BLaER1 treated with 17β-estradiol and CSF1 and Interleukin-3, amounts not matched to agents 10 nM and 100 nM (cell line): ENCODE data around the gene SSTR1.

Experiments used
- H3K27ac ChIP-seq, 11 experiments: shearing (Covaris generic); formaldehyde crosslinking; 2 replicates each; pipeline ENCODE4 v1.8.1; 2022
- H3K27me3 ChIP-seq, 11 experiments: shearing (Covaris generic); formaldehyde crosslinking; 2 replicates each; pipeline ENCODE4 v1.8.1; 2022
- H3K36me3 ChIP-seq, 11 experiments: shearing (Covaris generic); formaldehyde crosslinking; 2 replicates each; pipeline ENCODE4 v1.8.1; 2022
- H3K4me1 ChIP-seq, 10 experiments: shearing (Covaris generic); formaldehyde crosslinking; 2 replicates each; pipeline ENCODE4 v1.8.1; 2022
- H3K4me2 ChIP-seq, 11 experiments: shearing (Covaris generic); formaldehyde crosslinking; 2 replicates each; pipeline ENCODE4 v1.8.1; 2022
- H3K4me3 ChIP-seq, 10 experiments: shearing (Covaris generic); formaldehyde crosslinking; 2 replicates each; pipeline ENCODE4 v1.8.1; 2022
- H3K9ac ChIP-seq, 11 experiments: shearing (Covaris generic); formaldehyde crosslinking; 2 replicates each; pipeline ENCODE4 v1.8.1; 2022
- H3K9me3 ChIP-seq, 11 experiments: shearing (Covaris generic); formaldehyde crosslinking; replicated peaks in 1 of 11; 2 replicates each; pipeline ENCODE4 v1.8.1; 2022
- H4K20me1 ChIP-seq, 11 experiments: shearing (Covaris generic); formaldehyde crosslinking; 2 replicates each; pipeline ENCODE4 v1.8.1; 2022
- Cebpa-rat ChIP-seq, 11 experiments: shearing (Covaris generic); IDR thresholded peaks; 2 replicates each; pipeline ENCODE4 v1.8.1; 2022

The SSTR1 gene

GRCh38 chr14:38250331-38250730, 42.6 kb downstream of the SSTR1 start:
- no peaks in the 10 kb centered on the region for H3K27me3 ChIP-seq
- H3K36me3 ChIP-seq, result peaks cover 0 to 8% (median 0%) of the 10 kb centered on the region in 11 experiments; a peak in 2 of 22 replicates
- no peak for TF ChIP-seq Cebpa-rat (IDR thresholded peaks at IDR 0.05)
- H3K4me3 ChIP-seq, result peak overlapping the region in 1 of 10 experiments; percentile 42; a peak in 1 of 20 replicates
- 0 out of 22 replicates have a peak overlapping the region, but pooled peaks of 1 of the 11 experiments have one; percentile 2 for H3K9ac ChIP-seq
- peaks cover 2 to 9% (median 5%) of the 10 kb centered on the region in 11 experiments; a peak in 12 of 22 replicates for H3K9me3 ChIP-seq
- peaks cover 0 to 22% (median 13%) of the 10 kb centered on the region in 10 experiments; a peak in 13 of 20 replicates for H3K4me1 ChIP-seq
- peaks cover 0 to 23% (median 0%) of the 10 kb centered on the region in 11 experiments; a peak in 3 of 22 replicates for H4K20me1 ChIP-seq
- H3K4me2 ChIP-seq, result peak overlapping the region in 6 of 11 experiments; percentile 26 to 59 (median 50); a peak in 8 of 22 replicates
- H3K27ac ChIP-seq, result no peak overlapping the region

- H3K36me3 ChIP-seq, result peaks cover 0 to 8% (median 0%) of the 10 kb centered on the region in 11 experiments; a peak in 2 of 22 replicates
- peaks cover 5 to 17% (median 12%) of the 10 kb centered on the region in 11 experiments; a peak in 13 of 22 replicates for H3K9me3 ChIP-seq
- H3K27ac ChIP-seq, result peak overlapping the region in 6 of 11 experiments; percentile 1 to 51 (median 23); a peak in 6 of 22 replicates
- peak overlapping the region in 5 of 11 experiments; percentile 30 to 59 (median 41); a peak in 7 of 22 replicates for H3K9ac ChIP-seq
- H3K4me2 ChIP-seq, result peak overlapping the region; percentile 3 to 65 (median 42); a peak in 16 of 22 replicates
- H4K20me1 ChIP-seq, result peaks cover 0 to 23% (median 0%) of the 10 kb centered on the region in 11 experiments; a peak in 3 of 22 replicates
- H3K27me3 ChIP-seq, result no peaks in the 10 kb centered on the region
- TF ChIP-seq Cebpa-rat (IDR thresholded peaks at IDR 0.05), result no peak
- peak overlapping the region in 6 of 10 experiments; percentile 28 to 74 (median 52); a peak in 9 of 20 replicates for H3K4me3 ChIP-seq
- H3K4me1 ChIP-seq, result peaks cover 0 to 31% (median 14%) of the 10 kb centered on the region in 10 experiments; a peak in 16 of 20 replicates
Measured at GRCh38 chr14:38252066-38252710, 44.5 kb downstream of the SSTR1 start.

GRCh38 chr14:38253676-38254075, 46.0 kb downstream of the SSTR1 start:
- no peak for TF ChIP-seq Cebpa-rat (IDR thresholded peaks at IDR 0.05)
- H3K4me1 ChIP-seq, result peaks cover 8 to 40% (median 23%) of the 10 kb centered on the region in 10 experiments; a peak in 18 of 20 replicates
- no peaks in the 10 kb centered on the region for H3K27me3 ChIP-seq
- H3K27ac ChIP-seq, result peak overlapping the region in 8 of 11 experiments; percentile 51 to 96 (median 92); a peak in 15 of 22 replicates
- peaks cover 5 to 17% (median 12%) of the 10 kb centered on the region in 11 experiments; a peak in 13 of 22 replicates for H3K9me3 ChIP-seq
- peak overlapping the region; percentile 51 to 83 (median 76) for H3K4me2 ChIP-seq
- H3K9ac ChIP-seq, result peak overlapping the region in 9 of 11 experiments; percentile 77 to 94 (median 88); a peak in 16 of 22 replicates
- H3K4me3 ChIP-seq, result peak overlapping the region in 9 of 10 experiments; percentile 40 to 75 (median 73); a peak in 17 of 20 replicates
- H3K36me3 ChIP-seq, result peaks cover 0 to 8% (median 0%) of the 10 kb centered on the region in 11 experiments; a peak in 2 of 22 replicates
- H4K20me1 ChIP-seq, result peaks cover 0 to 18% (median 0%) of the 10 kb centered on the region in 11 experiments; a peak in 2 of 22 replicates

- H3K4me2 ChIP-seq, result peak overlapping the region; percentile 51 to 83 (median 76)
- H3K9me3 ChIP-seq, result peaks cover 5 to 20% (median 12%) of the 10 kb centered on the region in 11 experiments; a peak in 13 of 22 replicates
- H3K9ac ChIP-seq, result peak overlapping the region; percentile 48 to 94 (median 87); a peak in 21 of 22 replicates
- peaks cover 8 to 40% (median 19%) of the 10 kb centered on the region in 10 experiments; a peak in 18 of 20 replicates for H3K4me1 ChIP-seq
- H3K4me3 ChIP-seq, result peak overlapping the region; percentile 40 to 75 (median 72)
- no peak for TF ChIP-seq Cebpa-rat (IDR thresholded peaks at IDR 0.05)
- peak overlapping the region in 10 of 11 experiments; percentile 64 to 96 (median 92); a peak in 20 of 22 replicates for H3K27ac ChIP-seq
- H3K27me3 ChIP-seq, result no peaks in the 10 kb centered on the region
- 0 out of 22 replicates have a peak, but pooled peaks cover 0 to 1% (median 0%) of the 10 kb centered on the region in 11 experiments for H3K36me3 ChIP-seq
- peaks cover 0 to 13% (median 0%) of the 10 kb centered on the region in 11 experiments; a peak in 2 of 22 replicates for H4K20me1 ChIP-seq
Measured at GRCh38 chr14:38254571-38255407, 47.1 kb downstream of the SSTR1 start.

GRCh38 chr14:38255408-38255672, 47.6 kb downstream of the SSTR1 start:
- H3K9ac ChIP-seq, result peak overlapping the region; percentile 48 to 94 (median 87); a peak in 21 of 22 replicates
- no peaks in the 10 kb centered on the region for H3K27me3 ChIP-seq
- H4K20me1 ChIP-seq, result peaks cover 0 to 13% (median 0%) of the 10 kb centered on the region in 11 experiments; a peak in 1 of 22 replicates
- H3K4me1 ChIP-seq, result peaks cover 8 to 40% (median 17%) of the 10 kb centered on the region in 10 experiments; a peak in 17 of 20 replicates
- peak overlapping the region; percentile 51 to 83 (median 76) for H3K4me2 ChIP-seq
- H3K36me3 ChIP-seq, result no peaks in the 10 kb centered on the region
- H3K27ac ChIP-seq, result peak overlapping the region in 10 of 11 experiments; percentile 64 to 96 (median 92); a peak in 20 of 22 replicates
- H3K9me3 ChIP-seq, result peaks cover 5 to 26% (median 13%) of the 10 kb centered on the region in 11 experiments; a peak in 13 of 22 replicates
- no peak for TF ChIP-seq Cebpa-rat (IDR thresholded peaks at IDR 0.05)
- H3K4me3 ChIP-seq, result peak overlapping the region; percentile 40 to 75 (median 72)

- peak within 1 kb of the TSS; percentile 51 to 83 (median 76) for H3K4me2 ChIP-seq
- TF ChIP-seq Cebpa-rat (IDR thresholded peaks at IDR 0.05), result peak in 2 of 11 experiments; percentile 25 to 57; a peak in 5 of 22 replicates
- peak within 1 kb of the TSS; percentile 65 to 94 (median 87); a peak in 21 of 22 replicates for H3K9ac ChIP-seq
- peak within 1 kb of the TSS; percentile 40 to 75 (median 72) for H3K4me3 ChIP-seq
- peaks cover 5 to 29% (median 13%) of the 10 kb centered on the region in 11 experiments; a peak in 14 of 22 replicates for H3K9me3 ChIP-seq
- no peaks in the 10 kb centered on the region for H3K36me3 ChIP-seq
- H3K27me3 ChIP-seq, result no peaks in the 10 kb centered on the region
- peaks cover 0 to 10% (median 0%) of the 10 kb centered on the region in 11 experiments; a peak in 1 of 22 replicates for H4K20me1 ChIP-seq
- peak within 1 kb of the TSS; percentile 42 to 96 (median 91); a peak in 21 of 22 replicates for H3K27ac ChIP-seq
- peaks cover 8 to 40% (median 14%) of the 10 kb centered on the region in 10 experiments; a peak in 17 of 20 replicates for H3K4me1 ChIP-seq
Measured at GRCh38 chr14:38255673-38256532, 48.2 kb downstream of the SSTR1 start, which contains the start of gene CLEC14A. CLEC14A (minus strand) TSS chr14:38256093; CDS start chr14:38256022, 71 bp downstream.

GRCh38 chr14:38256533-38256840, 48.8 kb downstream of the SSTR1 start:
- Histone ChIP-seq H3K9ac (peak overlapping the region in 10 of 11 experiments; percentile 69 to 94 (median 88); a peak in 20 of 22 replicates), H3K4me3 (peak overlapping the region in 9 of 10 experiments; percentile 54 to 75 (median 73); a peak in 17 of 20 replicates), H3K4me1 (peaks cover 8 to 46% (median 13%) of the 10 kb centered on the region in 10 experiments; a peak in 17 of 20 replicates), H3K27me3 (no peaks in the 10 kb centered on the region), H3K27ac (peak overlapping the region in 10 of 11 experiments; percentile 64 to 96 (median 92); a peak in 21 of 22 replicates), H3K36me3 (no peaks in the 10 kb centered on the region), H3K4me2 (peak overlapping the region; percentile 51 to 83 (median 76); a peak in 20 of 22 replicates), H3K9me3 (peaks cover 5 to 32% (median 13%) of the 10 kb centered on the region in 11 experiments; a peak in 14 of 22 replicates), H4K20me1 (0 out of 22 replicates have a peak, but pooled peaks cover 0 to 9% (median 0%) of the 10 kb centered on the region in 11 experiments)
- peak in 5 of 11 experiments; percentile 36 to 73 (median 55); a peak in 6 of 22 replicates for TF ChIP-seq Cebpa-rat (IDR thresholded peaks at IDR 0.05)
